Measurements from ENCODE around the gene IQSEC1.

IQSEC1 gene

GRCh38 chr3:13047296-13048165 is 25.7 kb downstream of the IQSEC1 start:
- DNase-seq (ENCODE audit: low read depth) = no peak

- DNase-seq (ENCODE audit: low read depth) = no peak
These were observed 26.5 kb downstream of the IQSEC1 start for GRCh38 chr3:13046569-13047274.

GRCh38 chr3:13045904-13046568 is 27.2 kb downstream of the IQSEC1 start:
- no peak for DNase-seq (ENCODE audit: low read depth)

GRCh38 chr3:13045241-13045903 is 27.9 kb downstream of the IQSEC1 start:
- no peak for DNase-seq (ENCODE audit: low read depth)

GRCh38 chr3:13044496-13045240 is 28.6 kb downstream of the IQSEC1 start:
- DNase-seq (ENCODE audit: low read depth) = no peak

GRCh38 chr3:13043656-13044055 is 29.6 kb downstream of the IQSEC1 start:
- DNase-seq (ENCODE audit: low read depth) = no peak

- DNase-seq (ENCODE audit: low read depth) = no peak
These were observed 30.4 kb downstream of the IQSEC1 start for GRCh38 chr3:13042715-13043271.

GRCh38 chr3:13042127-13042701 is 31.0 kb downstream of the IQSEC1 start:
- DNase-seq (ENCODE audit: low read depth) = no peak

GRCh38 chr3:13041113-13041776 is 32.0 kb downstream of the IQSEC1 start:
- no peak for DNase-seq (ENCODE audit: low read depth)

GRCh38 chr3:13040361-13041074 is 32.7 kb downstream of the IQSEC1 start:
- no peak for DNase-seq (ENCODE audit: low read depth)

- DNase-seq (ENCODE audit: low read depth) = no peak
These were observed 33.9 kb downstream of the IQSEC1 start for GRCh38 chr3:13039213-13039896.

GRCh38 chr3:13037458-13038117 is 35.6 kb downstream of the IQSEC1 start:
- DNase-seq (ENCODE audit: low read depth) = no peak

- no peak for DNase-seq (ENCODE audit: low read depth)
These were observed 38.4 kb downstream of the IQSEC1 start for GRCh38 chr3:13034861-13035260.

GRCh38 chr3:13034109-13034800 is 39.0 kb downstream of the IQSEC1 start:
- DNase-seq (ENCODE audit: low read depth) = no peak

- no peak for DNase-seq (ENCODE audit: low read depth)
These were observed 41.0 kb downstream of the IQSEC1 start for GRCh38 chr3:13032206-13032605.

GRCh38 chr3:13031621-13032020 is 41.6 kb downstream of the IQSEC1 start:
- no peak for DNase-seq (ENCODE audit: low read depth)

- DNase-seq (ENCODE audit: low read depth) = no peak
These were observed 42.5 kb downstream of the IQSEC1 start for GRCh38 chr3:13030684-13031083.
